DND-41 (cell line): ENCODE data around the gene NDOR1.

Experiments used
- ATAC-seq: fragments of 200-7000 bp; cut with Tn5 transposase; 3 replicates; pipeline ENCODE4 v1.9.1; 2021; ENCODE audit warnings: low read depth; ENCODE audit not compliant: insufficient read depth
- DNase-seq: peaks from one replicate; pipeline ENCODE4 v3.0.0-alpha.2; 2020
- H2AFZ ChIP-seq: 2 replicates; pipeline ENCODE4 v1.6.0; 2012; ENCODE audit warnings: low read depth, low read length
- H3K27ac ChIP-seq: 2 replicates; pipeline ENCODE4 v1.5.1; 2012; ENCODE audit warnings: low read length, inconsistent platforms
- H3K27me3 ChIP-seq: fragments of 200-600 bp; sonication (generic); 2 replicates; pipeline ENCODE4 v1.6.0; 2012; ENCODE audit warnings: low read length, mild to moderate bottlenecking, inconsistent platforms; ENCODE audit not compliant: insufficient read depth, poor library complexity
- H3K36me3 ChIP-seq: 2 replicates; pipeline ENCODE4 v1.5.1; 2012; ENCODE audit warnings: low read length, inconsistent platforms; ENCODE audit not compliant: insufficient read depth
- H3K4me1 ChIP-seq: 2 replicates; pipeline ENCODE4 v1.5.1; 2012; ENCODE audit warnings: mild to moderate bottlenecking, low read length; ENCODE audit not compliant: insufficient read depth
- H3K4me2 ChIP-seq: 2 replicates; pipeline ENCODE4 v1.6.0; 2012; ENCODE audit warnings: mild to moderate bottlenecking, moderate library complexity, low read length, inconsistent platforms; ENCODE audit not compliant: insufficient read depth
- H3K4me3 ChIP-seq, 2 experiments: fragments of 200-600 bp in 1 of 2; shearing (Covaris generic) in 1 of 2; 2 replicates each; pipeline ENCODE4 v1.5.1; 2012 to 2016; ENCODE audit warnings: inconsistent platforms in 2 of 2, low read length in 2 of 2, mild to moderate bottlenecking in 2 of 2, low read depth in 1 of 2, moderate library complexity in 1 of 2
- H3K79me2 ChIP-seq: 2 replicates; pipeline ENCODE4 v1.6.0; 2012; ENCODE audit warnings: low read length, inconsistent platforms; ENCODE audit not compliant: insufficient read depth
- H3K9ac ChIP-seq: 2 replicates; pipeline ENCODE4 v1.6.0; 2012; ENCODE audit warnings: low read depth, mild to moderate bottlenecking, inconsistent platforms, low read length, moderate library complexity
- H3K9me3 ChIP-seq: 2 replicates; pipeline ENCODE4 v1.5.1; 2012; ENCODE audit warnings: low read length, moderate library complexity, mild to moderate bottlenecking, inconsistent platforms; ENCODE audit not compliant: insufficient read depth, severe bottlenecking
- H4K20me1 ChIP-seq: 2 replicates; pipeline ENCODE4 v1.6.0; 2012; ENCODE audit warnings: low read length; ENCODE audit not compliant: insufficient read depth
- CTCF ChIP-seq: IDR thresholded peaks from 2 replicates; pipeline ENCODE4 v1.5.1; 2012; ENCODE audit warnings: borderline replicate concordance, low read length, moderate library complexity, mild to moderate bottlenecking; ENCODE audit not compliant: poor library complexity, severe bottlenecking; ENCODE audit errors: extremely low read depth
- EZH2 ChIP-seq: IDR thresholded peaks from 3 replicates; pipeline ENCODE4 v1.6.1; 2012; ENCODE audit warnings: borderline replicate concordance, low read depth, mild to moderate bottlenecking, moderate library complexity, low read length, inconsistent platforms; ENCODE audit not compliant: severe bottlenecking

NDOR1 gene

GRCh38 chr9:137189297-137190295 lies 15.9 kb upstream of the NDOR1 start:
- Histone ChIP-seq H3K79me2 (peaks cover 48% of the 10 kb centered on the region), H3K27ac (peak overlapping the region; percentile 94), H2AFZ (peak overlapping the region; percentile 84; the same call in 1 of the 2 replicates)

GRCh38 chr9:137190315-137190856 lies 15.1 kb upstream of the NDOR1 start:
- no peaks in the 10 kb centered on the region for H3K27me3 ChIP-seq
- H3K27ac ChIP-seq: no peak overlapping the region
- TF ChIP-seq CTCF (peak; percentile 25), EZH2 (no peak)
- no peak overlapping the region for H3K9ac ChIP-seq
- H2AFZ ChIP-seq: no peak overlapping the region
- H3K4me1 ChIP-seq: peaks cover 44% of the 10 kb centered on the region
- H3K4me3 ChIP-seq: peak overlapping the region in 1 of 2 experiments; percentile 97; a peak in 2 of 4 replicates
- H3K79me2 ChIP-seq: peaks cover 47% of the 10 kb centered on the region
- H3K9me3 ChIP-seq: no peaks in the 10 kb centered on the region
- peaks cover 47% of the 10 kb centered on the region for H3K36me3 ChIP-seq
- no peak for ATAC-seq
- H3K4me2 ChIP-seq: peak overlapping the region; percentile 88; the same call in 1 of the 2 replicates
- no peak for DNase-seq
- H4K20me1 ChIP-seq: peaks cover 35% of the 10 kb centered on the region

More at GRCh38 chr9:137189297-137190295, 15.9 kb upstream of the NDOR1 start:
- H3K27me3 ChIP-seq: no peaks in the 10 kb centered on the region
- H3K36me3 ChIP-seq: peaks cover 52% of the 10 kb centered on the region
- peak overlapping the region; percentile 66 to 97 for H3K4me3 ChIP-seq
- peak overlapping the region; percentile 97 for H3K9ac ChIP-seq
- TF ChIP-seq EZH2: no peak
- ATAC-seq (no peak), DNase-seq (no peak)
- peaks cover 44% of the 10 kb centered on the region for H3K4me1 ChIP-seq
- no peaks in the 10 kb centered on the region for H3K9me3 ChIP-seq
- peaks cover 35% of the 10 kb centered on the region for H4K20me1 ChIP-seq
- H3K4me2 ChIP-seq: peak overlapping the region; percentile 88

- DNase-seq (no peak), ATAC-seq (no peak)
- no peak overlapping the region for H3K9ac ChIP-seq
- no peaks in the 10 kb centered on the region for H3K27me3 ChIP-seq
- peaks cover 41% of the 10 kb centered on the region for H3K79me2 ChIP-seq
- no peak overlapping the region for H3K27ac ChIP-seq
- TF ChIP-seq EZH2 (no peak), CTCF (no peak)
- no peak overlapping the region for H2AFZ ChIP-seq
- no peak overlapping the region for H3K4me3 ChIP-seq
- peaks cover 36% of the 10 kb centered on the region for H3K4me1 ChIP-seq
- H3K36me3 ChIP-seq: peaks cover 39% of the 10 kb centered on the region
- no peaks in the 10 kb centered on the region for H3K9me3 ChIP-seq
- no peak overlapping the region for H3K4me2 ChIP-seq
- peaks cover 33% of the 10 kb centered on the region for H4K20me1 ChIP-seq
Observed at GRCh38 chr9:137191245-137191644, 14.3 kb upstream of the NDOR1 start.
